Gastrocnemius medialis (tissue), 4 donors: Measurements from ENCODE around the gene ZMYND8. TPM values are rescaled to one million over a fixed set of nuclear protein-coding genes. Genes with fewer than 3 reads are reported as not detected.

Experiments used
- ATAC-seq, 2 donors: fragments of 150-250 bp; one replicate each; pipeline ENCODE4 v1.9.1; 2016
- DNase-seq, 2 donors: peaks; one replicate each; pipeline ENCODE4 v3.0.0-alpha.2; 2019
- H3K27ac ChIP-seq, 4 donors: fragments of 200-600 bp; sonication (generic); 1 replicate in 1 of 4; 2 replicates in 3 of 4; pipeline ENCODE4 v1.5.1; 2016 to 2018; ENCODE audit warnings: mild to moderate bottlenecking in 2 of 4, moderate library complexity in 1 of 4
- H3K27me3 ChIP-seq, 3 donors: fragments of 200-600 bp; sonication (generic) in 2 of 3; 1 replicate in 1 of 3; 2 replicates in 2 of 3; pipeline versions ENCODE4 v1.5.1 to v1.6.0; 2016 to 2019; ENCODE audit warnings: mild to moderate bottlenecking in 1 of 3, moderate library complexity in 1 of 3
- H3K36me3 ChIP-seq, 2 donors: fragments of 200-600 bp; sonication (generic) in 1 of 2; one replicate each; pipeline ENCODE4 v1.5.1; 2017 to 2018
- H3K4me1 ChIP-seq, 2 donors: fragments of 200-600 bp; sonication (generic) in 1 of 2; one replicate each; pipeline ENCODE4 v1.5.1; 2016 to 2017; ENCODE audit warnings: mild to moderate bottlenecking in 2 of 2
- H3K4me3 ChIP-seq, 4 donors: fragments of 200-600 bp; sonication (generic) in 3 of 4; 1 replicate in 1 of 4; 2 replicates in 3 of 4; pipeline ENCODE4 v1.5.1; 2016 to 2019; ENCODE audit warnings: mild to moderate bottlenecking in 2 of 4
- H3K9me3 ChIP-seq, 3 donors: fragments of 200-600 bp; sonication (generic) in 2 of 3; 1 replicate in 1 of 3; 2 replicates in 2 of 3; pipeline ENCODE4 v1.5.1; 2016 to 2019
- CTCF ChIP-seq, 5 experiments: fragments of 450-650 bp in 3 of 5; fragments of 200-600 bp in 2 of 5; sonication (generic) in 2 of 5; IDR thresholded peaks in 4 of 5; conservative IDR thresholded peaks in 1 of 5; 1 replicate in 4 of 5; 2 replicates in 1 of 5; pipeline ENCODE4 v1.5.1; 2016 to 2019; ENCODE audit warnings: antibody characterized with exemption in 5 of 5, mild to moderate bottlenecking in 3 of 5, moderate library complexity in 3 of 5
- POLR2A ChIP-seq, 2 donors: fragments of 450-650 bp; IDR thresholded peaks; one replicate each; pipeline ENCODE4 v1.6.1; 2017; ENCODE audit warnings: antibody characterized with exemption in 2 of 2, mild to moderate bottlenecking in 2 of 2, moderate library complexity in 2 of 2
- in situ Hi-C, 4 donors: fragments of 200-750 bp; cut with MboI; loops; one replicate each; pipeline versions ENCODE4 v1.15.0 to v1.8.0; 2017; ENCODE audit warnings: low sequenced_read_pairs in 4 of 4
- intact Hi-C: fragments of 100-400 bp; cut with DNase I; formaldehyde crosslinking; loops from one replicate; pipeline ENCODE4 v1.15.1; 2023; ENCODE audit warnings: low total_unique reads
- total RNA-seq, 4 donors: library from RNA; depleted of rRNA; stranded (reverse); fragments of >200 nt; gene quantifications; one replicate each; pipeline versions ENCODE4 v1.1.0 to v1.2.3, GENCODE V29; 2016

The ZMYND8 gene
- total RNA-seq, 4 donors from 2014 or later: 15.1 to 32.2 (median 19.7) TPM

DNA sequence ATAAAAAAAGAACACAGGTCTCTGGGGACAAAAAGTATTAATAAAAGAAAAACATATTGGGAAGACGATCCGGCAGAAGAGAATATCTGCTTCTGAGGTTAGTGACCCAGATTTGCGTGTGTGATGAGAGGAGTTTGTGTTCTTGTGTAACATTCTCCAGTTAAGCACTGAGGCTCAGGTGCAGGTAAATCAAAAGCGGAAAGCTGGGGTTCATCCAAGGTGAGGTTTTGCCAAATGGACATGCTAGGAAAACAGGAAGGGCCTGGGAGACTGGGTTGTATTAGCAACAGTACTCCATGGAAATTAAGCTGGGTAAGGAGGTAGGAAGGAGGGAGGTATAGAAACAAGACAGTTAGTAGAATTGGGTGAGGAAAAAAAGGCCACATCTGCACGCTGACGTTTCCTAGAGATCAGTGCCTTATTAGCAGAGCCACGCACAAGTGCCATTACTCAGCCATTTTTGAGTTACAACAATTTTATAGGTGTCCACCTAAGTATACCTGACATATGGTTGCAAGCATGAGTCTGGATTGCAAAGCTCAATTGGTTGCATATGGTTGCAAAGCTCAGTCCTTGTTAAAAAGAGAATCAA, 139.6 kb downstream of the ZMYND8 start:
- Histone ChIP-seq H3K4me3 (no peak overlapping the region), H3K9me3 (no peaks in the 10 kb centered on the region), H3K36me3 (peaks cover 0 to 66% of the 10 kb centered on the region in 2 donors), H3K4me1 (no peaks in the 10 kb centered on the region), H3K27me3 (no peaks in the 10 kb centered on the region), H3K27ac (no peak overlapping the region)
- DNase-seq: no peak
- no peak for ATAC-seq
- intact Hi-C loops (no loop called here), in situ Hi-C loops (no loop called here)
- TF ChIP-seq POLR2A (IDR thresholded peaks at IDR 0.05) (no peak), CTCF (IDR thresholded peaks at IDR 0.05 in 4 of 5, conservative IDR thresholded peaks at IDR 0.05 in 1 of 5) (no peak)

GRCh38 chr20:47215653-47216397, 140.7 kb downstream of the ZMYND8 start:
- in situ Hi-C loops (no loop called here), intact Hi-C loops (no loop called here)
- DNase-seq (no peak), ATAC-seq (no peak)
- TF ChIP-seq CTCF (IDR thresholded peaks at IDR 0.05 in 4 of 5, conservative IDR thresholded peaks at IDR 0.05 in 1 of 5): no peak
- no peak for TF ChIP-seq POLR2A (IDR thresholded peaks at IDR 0.05)
- Histone ChIP-seq H3K27ac (no peak overlapping the region), H3K4me3 (no peak overlapping the region), H3K9me3 (no peaks in the 10 kb centered on the region), H3K27me3 (no peaks in the 10 kb centered on the region), H3K4me1 (no peaks in the 10 kb centered on the region), H3K36me3 (peaks cover 0 to 68% of the 10 kb centered on the region in 2 donors)

DNA sequence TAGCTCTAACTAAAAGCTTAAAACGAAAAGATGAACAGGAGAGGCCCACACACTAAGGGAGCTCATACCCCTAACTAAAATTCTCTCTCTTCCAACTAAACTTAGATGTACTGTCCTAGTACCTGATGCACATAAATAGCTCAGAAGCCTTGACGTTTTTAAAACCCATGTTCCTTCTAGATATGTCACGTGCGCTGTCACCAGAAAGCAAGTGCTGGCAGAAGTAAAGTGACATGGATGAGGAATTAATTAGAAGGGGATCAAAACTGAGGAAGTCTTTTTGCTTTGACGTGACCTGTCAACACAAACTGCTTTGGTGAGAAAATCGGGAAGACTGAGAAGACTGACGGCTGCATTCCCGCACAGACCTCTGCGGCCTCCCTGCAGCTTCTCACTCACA, 142.5 kb downstream of the ZMYND8 start:
- Histone ChIP-seq H3K4me3 (no peak overlapping the region), H3K27me3 (no peaks in the 10 kb centered on the region), H3K9me3 (no peaks in the 10 kb centered on the region), H3K4me1 (no peaks in the 10 kb centered on the region), H3K36me3 (peaks cover 0 to 68% of the 10 kb centered on the region in 2 donors), H3K27ac (no peak overlapping the region)
- no peak for DNase-seq
- intact Hi-C loops: no loop called here
- in situ Hi-C loops: no loop called here
- TF ChIP-seq POLR2A (IDR thresholded peaks at IDR 0.05): no peak
- no peak for TF ChIP-seq CTCF (IDR thresholded peaks at IDR 0.05 in 4 of 5, conservative IDR thresholded peaks at IDR 0.05 in 1 of 5)
- ATAC-seq: no peak

DNA sequence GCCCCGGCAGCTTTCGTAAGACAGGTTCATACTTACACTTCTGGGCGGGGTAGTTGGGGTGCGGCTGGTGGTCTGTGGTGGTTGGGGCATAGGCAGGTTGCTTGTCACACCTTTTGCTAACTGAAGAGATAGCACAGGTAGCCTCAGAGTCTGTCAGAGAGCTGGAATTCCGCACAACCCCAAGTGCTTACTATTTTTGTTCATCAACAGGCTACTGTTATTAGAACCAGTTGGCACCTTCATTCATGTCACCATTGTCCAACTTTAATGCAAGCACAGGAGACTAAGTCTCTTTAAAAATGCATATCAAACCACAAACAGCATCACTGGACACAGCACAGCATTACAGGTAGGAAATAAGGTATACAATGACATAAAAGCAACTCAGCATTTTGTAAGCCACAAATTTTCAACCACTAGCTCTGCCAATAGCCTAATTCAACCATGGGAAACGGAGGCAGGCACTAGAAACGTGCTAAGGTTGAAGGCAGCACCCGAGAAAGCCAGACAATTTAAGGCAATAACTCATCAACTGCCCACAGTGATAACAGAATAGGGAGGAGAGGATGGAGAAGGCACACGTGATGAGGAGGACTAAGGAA, 143.8 kb downstream of the ZMYND8 start:
- no peak for TF ChIP-seq POLR2A (IDR thresholded peaks at IDR 0.05)
- TF ChIP-seq CTCF (IDR thresholded peaks at IDR 0.05 in 4 of 5, conservative IDR thresholded peaks at IDR 0.05 in 1 of 5): no peak
- no peak overlapping the region for H3K27ac ChIP-seq
- no peaks in the 10 kb centered on the region for H3K9me3 ChIP-seq
- no peak overlapping the region for H3K4me3 ChIP-seq
- no peak for ATAC-seq
- no peaks in the 10 kb centered on the region for H3K27me3 ChIP-seq
- DNase-seq: no peak
- peaks cover 0 to 73% of the 10 kb centered on the region in 2 donors for H3K36me3 ChIP-seq
- intact Hi-C loops (no loop called here), in situ Hi-C loops (no loop called here)
- H3K4me1 ChIP-seq: no peaks in the 10 kb centered on the region
